Femur (tissue), 1 donor: ENCODE results near the gene SIRT1.
"Not testable (repeated sequence)": the region's sequence is repeated elsewhere in the genome, so short reads cannot be mapped to it uniquely, and the experiment has no call there.

Experiments
- DNase-seq: peaks from one replicate; pipeline ENCODE4 v3.0.0-alpha.2; 2017

Gene SIRT1

DNA sequence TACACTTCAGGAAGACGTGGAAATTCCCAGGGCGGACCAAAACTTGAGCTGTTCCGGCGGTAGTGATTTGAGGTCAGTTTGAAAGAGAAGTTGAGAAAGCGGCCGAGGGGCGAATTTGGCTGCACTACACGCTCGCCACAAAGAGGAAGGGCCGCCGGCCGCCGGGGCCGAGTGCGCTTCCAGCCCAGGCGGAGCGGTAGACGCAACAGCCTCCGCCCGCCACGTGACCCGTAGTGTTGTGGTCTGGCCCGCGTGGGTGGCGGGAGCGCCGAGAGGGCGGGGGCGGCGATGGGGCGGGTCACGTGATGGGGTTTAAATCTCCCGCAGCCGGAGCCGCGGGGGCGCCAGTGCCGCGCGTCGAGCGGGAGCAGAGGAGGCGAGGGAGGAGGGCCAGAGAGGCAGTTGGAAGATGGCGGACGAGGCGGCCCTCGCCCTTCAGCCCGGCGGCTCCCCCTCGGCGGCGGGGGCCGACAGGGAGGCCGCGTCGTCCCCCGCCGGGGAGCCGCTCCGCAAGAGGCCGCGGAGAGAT lies at the start of gene SIRT1:
TSS of gene SIRT1 (plus strand) at position 344 of the 529 bp plus-strand sequence. CDS start at position 410, 66 bp downstream.
- DNase-seq = peak; percentile 97

DNA sequence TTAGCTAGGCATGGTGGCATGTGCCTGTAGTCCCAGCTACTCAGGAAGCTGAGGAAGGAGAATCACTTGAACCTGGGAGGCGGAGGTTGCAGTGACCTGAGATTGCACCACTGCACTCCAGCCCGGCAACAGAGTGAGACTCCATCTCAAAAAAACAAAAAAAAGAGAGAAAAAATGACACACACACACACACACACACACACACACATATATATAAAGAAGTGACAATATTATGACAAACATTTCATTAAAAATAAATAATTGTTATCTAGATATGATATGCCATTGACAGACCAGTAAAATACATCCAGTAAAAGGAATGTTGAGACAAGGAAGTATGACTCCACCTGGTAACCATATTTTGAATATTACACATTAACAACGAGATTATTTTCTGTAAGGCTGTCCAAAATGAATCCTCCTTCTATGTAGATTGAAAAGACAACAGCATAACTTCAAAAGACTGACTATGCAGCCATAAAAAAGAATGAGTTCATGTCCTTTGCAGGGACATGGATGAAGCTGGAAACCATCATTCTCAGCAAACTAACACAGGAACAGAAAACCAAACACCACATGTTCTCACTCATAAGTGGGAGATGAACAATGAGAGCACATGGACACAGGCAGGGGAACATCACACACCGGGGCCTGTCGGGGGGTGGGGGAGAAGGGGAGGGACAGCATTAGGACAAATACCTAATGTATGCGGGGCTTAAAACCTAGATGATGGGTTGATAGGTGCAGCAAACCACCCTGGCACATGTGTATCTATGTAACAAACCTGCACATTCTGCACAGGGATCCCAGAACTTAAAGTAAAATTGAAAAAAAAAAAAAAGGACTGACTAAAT lies 48.7 kb upstream of the SIRT1 start:
- DNase-seq = not testable (repeated sequence)

DNA sequence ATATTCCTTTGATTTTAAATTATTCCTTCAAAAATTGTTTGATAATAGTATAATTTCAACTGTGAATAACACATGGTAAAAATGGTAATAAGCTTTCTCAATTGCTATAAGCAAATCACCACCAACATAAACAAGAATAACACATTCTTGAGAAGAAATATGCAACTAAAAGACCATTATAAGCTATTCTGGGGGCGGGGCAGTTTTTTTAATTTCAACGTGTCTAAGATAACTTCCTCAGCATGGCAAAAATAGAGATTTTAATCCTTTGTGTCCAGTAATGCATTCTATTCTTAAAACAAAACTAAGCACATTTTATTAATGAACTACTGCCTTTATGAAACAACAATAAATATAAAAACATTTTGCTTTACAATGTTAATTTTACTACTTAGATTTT lies 48.0 kb upstream of the SIRT1 start:
- no peak for DNase-seq

DNA sequence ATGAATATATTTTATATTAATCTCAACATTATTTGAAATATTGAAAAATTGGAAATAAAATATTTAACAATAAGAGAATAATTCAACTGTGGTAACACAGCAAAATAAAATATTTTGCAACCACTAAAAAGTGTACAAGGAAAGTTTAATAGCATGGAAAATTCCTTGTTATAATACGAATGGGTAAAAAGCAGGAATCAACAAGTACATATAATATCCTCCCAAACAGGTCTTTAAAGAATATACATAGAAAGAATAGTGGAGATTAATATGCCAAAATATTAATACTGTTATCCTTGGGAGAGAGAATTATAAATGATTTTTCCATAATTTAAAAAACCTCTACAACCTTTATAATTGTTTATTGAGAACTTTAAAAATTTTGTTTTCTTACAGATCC lies 47.5 kb upstream of the SIRT1 start:
- no peak for DNase-seq

GRCh38 chr10:67837541-67838314 lies 46.7 kb upstream of the SIRT1 start, which contains the start of gene DNAJC12:
DNAJC12 (minus strand) TSS chr10:67838188; CDS start chr10:67838011, 177 bp downstream.
- no peak for DNase-seq

DNA sequence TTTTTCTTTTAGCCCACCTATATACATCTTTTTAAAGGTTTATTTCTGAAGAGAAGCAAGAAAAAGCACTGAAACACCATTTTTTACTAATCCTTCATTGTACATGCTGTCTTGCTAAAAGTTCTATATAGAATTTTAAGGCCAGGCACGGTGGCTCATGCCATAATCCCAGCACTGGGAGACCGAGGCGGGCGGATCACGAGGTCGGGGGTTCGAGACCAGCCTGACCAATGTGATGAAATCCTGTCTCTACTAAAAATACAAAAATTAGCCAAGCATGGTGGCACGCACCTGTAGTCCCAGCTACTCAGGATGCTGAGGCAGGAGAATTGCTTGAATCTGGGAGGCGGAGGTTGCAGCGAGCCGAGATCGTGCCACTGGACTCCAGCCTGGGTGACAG lies 44.9 kb upstream of the SIRT1 start:
- DNase-seq = not testable (repeated sequence)

- no peak for DNase-seq
These were observed 44.5 kb upstream of the SIRT1 start for GRCh38 chr10:67839951-67840350.

DNA sequence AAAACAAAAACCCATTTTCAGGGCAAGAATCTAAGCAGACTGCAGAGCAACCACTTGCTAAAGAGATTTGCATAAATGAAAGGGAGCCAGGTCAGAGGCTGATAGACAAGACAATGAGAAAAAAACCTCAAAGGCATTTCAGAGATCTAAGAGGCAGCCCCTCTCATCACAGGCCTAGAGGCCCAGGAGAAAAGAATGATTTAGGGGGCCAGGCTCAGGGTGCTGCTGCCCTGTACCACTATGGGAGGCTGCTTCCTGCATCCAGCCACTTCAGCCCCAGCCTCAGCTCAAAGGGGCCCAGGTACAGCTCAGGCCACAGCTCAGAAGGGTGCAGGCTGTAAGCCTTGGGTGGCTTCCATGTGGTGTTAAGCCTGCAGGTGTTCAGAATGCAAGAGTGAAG lies 42.7 kb upstream of the SIRT1 start:
- no peak for DNase-seq

- no peak for DNase-seq
These were observed 41.2 kb upstream of the SIRT1 start for GRCh38 chr10:67843284-67843683.

DNA sequence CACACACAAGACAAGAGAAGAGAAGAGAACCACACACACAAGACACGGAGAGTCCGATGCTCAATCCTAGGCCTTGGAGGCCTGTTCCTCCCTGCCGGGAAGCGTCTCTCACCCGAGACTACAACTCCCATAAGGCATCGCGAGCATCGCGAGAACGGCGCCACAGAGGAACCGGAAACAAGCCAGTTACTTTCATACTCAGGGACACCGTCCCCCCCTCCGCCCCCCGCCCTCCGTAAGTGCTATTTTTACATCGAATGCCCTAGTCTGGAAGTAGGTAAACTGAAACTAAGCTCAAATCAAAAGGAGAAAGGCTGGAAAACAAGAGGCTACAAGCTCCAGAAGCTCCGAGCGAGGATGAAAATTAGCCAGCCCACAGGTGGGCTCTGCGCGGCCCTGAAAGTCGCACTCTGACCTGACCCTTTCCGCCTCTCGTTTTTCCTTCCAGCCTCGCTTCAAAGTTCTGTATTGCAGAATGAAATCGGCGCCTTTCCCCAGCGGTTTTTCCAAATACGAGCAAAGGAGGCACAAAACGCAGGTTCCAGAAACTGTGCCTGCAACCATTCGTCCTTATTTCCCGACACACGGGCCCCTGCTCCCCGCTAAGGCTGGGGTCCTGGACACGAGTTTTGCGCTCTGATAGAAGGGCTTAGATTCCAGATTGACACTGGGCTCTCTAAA lies 35.0 kb upstream of the SIRT1 start:
- DNase-seq = peak; percentile 97

DNA sequence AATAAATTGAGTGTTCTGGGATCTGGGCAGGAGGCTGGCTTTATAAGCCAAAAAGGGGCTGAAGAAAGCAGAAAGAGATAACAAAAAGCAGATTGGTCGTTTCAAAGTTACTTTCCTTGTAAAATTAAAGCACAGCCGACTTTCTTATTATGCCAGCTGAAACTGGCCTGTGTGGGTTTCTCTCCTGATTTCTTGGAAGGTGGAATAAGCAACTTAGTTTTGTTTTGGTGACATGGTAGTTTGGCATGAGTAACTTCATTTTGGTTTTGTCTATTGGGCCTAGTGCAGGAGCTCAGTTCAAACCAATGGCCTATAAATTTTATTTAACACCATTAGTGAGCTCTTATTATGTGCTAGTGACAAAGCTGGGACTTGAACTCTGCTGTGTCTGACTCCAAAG lies 33.3 kb upstream of the SIRT1 start:
- DNase-seq = no peak

- DNase-seq = no peak
These were observed 31.7 kb upstream of the SIRT1 start for GRCh38 chr10:67852761-67853160.

DNA sequence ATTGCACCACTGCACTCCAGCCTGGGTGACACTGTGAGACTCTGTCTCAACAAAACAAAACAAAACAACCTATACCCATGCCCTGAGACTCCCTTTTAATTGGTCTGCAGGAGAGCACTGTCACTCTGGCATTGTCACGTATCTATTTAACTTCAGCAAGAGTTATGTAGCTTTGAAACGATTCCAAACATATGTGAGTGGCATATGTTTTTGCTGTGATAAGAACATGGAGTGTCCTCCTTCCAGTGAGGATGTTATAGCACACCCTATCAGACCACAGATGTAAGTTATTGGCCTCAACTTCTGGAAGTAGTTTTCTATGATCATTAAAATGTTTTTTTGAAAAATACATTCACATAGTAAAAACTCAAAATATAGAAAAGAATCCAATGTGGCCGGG lies 30.9 kb upstream of the SIRT1 start:
- no peak for DNase-seq

- DNase-seq = no peak
These were observed 25.5 kb upstream of the SIRT1 start for GRCh38 chr10:67858971-67859370.

- DNase-seq = no peak
These were observed 22.6 kb upstream of the SIRT1 start for GRCh38 chr10:67861750-67862432.

DNA sequence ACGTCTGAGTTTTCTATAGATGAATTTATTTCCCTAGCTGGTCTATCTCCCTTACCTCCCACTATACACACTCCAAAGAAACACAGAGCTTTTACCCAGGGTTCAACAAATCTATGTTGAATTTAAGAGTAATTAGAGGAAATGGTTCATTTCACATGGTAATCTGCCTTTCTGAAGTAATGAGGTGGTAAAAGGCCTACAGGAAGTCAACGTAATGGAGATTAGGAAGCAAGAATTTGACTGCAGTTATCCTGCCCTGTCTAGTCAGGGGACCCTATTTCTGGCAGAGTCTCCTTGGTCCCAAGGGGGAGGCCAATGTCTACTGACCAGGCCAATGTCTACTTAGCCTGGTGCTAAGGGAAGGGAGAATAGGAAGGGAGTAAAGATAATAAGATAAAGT lies 21.4 kb upstream of the SIRT1 start:
- no peak for DNase-seq

DNA sequence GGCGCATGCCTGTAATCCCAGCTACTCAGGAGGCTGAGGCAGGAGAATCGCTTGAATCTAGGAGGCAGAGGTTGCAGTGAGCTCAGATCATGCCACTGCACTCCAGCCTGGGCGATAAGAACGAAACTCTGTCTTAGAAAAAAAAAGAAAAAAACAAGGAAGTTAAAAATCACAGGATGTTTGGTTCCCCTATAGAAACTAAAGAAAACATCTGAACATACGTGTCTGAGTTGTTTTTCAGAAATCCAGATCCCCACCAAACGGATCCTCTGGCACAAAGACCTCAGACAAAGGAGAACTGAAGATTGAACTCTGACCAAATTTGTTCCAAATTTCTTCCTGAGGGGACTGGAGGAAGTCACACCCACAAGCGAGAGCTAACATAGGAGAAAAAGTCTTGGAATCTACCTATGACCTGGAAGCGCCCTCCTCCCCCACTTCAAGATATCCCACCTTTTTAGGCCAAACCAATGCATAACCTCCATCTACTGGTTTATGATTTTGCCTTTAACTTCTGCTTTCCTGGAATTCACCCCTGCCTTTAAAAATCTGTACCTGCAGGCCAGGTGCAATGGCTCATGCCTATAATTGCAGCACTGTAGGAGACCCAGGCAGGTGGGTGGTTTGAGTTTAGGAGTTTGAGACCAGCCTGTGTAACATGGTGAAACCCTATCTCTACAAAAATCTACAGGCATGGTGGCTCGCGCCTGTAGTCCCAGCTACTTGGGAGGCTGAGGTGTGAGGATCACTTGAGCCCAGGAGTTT lies 19.7 kb upstream of the SIRT1 start:
- no peak for DNase-seq

DNA sequence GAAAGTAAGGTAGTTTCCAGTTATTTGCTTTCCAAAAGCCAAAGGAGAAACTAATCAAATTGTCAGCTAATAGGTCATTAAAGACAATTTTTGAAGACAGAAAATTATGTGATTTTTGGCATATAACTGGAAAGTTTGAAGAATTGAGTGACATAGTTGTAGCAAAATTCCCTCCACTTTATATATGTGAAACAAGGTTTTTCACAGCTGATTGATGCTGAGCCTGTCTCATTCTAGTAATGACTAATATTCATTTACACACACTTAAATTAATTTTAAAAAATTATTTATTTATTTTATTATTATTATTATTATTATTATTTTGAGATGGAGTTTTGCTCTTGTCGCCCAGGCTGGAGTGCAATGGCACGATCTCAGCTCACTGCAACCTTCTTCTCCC lies 16.3 kb upstream of the SIRT1 start:
- no peak for DNase-seq

DNA sequence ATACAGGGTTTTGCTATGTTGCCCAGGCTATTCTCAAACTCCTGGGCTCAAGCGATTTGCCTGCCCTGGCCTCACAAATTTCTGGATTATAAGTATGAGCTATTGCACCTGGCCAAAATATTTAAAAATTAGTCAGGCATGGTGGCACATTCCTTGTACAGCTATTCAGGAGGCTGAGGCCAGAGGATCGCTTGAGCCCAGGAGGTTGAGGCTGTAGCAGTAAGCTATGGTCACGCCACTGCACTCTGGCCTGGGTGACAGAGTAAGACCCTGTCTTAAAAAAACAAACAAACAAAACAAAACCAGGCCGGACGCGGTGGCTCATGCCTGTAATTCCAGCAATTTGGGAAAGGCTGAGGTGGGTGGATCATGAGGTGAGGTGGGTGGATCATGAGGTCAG lies 14.5 kb upstream of the SIRT1 start:
- DNase-seq = no peak

DNA sequence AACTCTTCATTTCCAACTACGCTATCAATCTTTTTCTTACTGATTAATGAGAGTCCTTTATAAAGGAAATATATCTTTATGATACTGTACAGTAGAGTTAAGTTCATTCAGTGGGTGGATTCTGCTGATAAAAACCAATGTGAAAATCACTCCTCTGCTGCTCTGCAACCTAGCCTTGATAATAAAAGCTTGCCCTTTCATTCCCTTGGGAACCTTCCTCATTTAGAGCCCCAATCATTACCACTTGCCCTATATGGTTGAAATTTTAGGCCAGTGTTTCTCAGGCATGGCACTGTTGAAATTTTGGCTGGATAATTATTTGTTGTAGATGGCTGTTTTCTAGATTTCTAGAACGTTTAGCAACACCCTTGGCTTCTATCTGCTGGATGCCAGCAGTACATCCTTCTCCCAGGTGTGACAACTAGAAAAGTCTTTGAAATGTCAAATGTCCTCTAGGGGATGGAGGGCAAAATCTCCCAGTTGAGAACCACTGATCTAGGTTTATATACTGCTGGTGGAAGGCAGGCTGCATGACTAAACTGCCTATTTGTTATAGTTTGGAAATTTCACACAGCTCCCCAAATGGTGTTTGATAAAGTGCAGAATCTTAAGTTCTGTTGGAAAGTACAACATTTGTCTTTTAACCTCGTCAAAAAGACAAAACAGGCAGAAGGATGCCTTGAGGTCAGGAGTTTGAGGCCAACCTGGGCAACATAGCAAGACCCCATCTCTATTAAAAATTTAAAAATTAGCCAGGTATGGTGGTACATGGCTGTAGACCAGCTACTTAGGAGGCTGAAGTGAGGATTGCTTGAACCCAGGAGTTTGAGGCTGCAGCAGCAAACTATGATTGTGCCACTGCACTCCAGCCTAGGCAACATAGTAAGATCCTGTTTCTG lies 8.9 kb upstream of the SIRT1 start:
- no peak for DNase-seq

DNA sequence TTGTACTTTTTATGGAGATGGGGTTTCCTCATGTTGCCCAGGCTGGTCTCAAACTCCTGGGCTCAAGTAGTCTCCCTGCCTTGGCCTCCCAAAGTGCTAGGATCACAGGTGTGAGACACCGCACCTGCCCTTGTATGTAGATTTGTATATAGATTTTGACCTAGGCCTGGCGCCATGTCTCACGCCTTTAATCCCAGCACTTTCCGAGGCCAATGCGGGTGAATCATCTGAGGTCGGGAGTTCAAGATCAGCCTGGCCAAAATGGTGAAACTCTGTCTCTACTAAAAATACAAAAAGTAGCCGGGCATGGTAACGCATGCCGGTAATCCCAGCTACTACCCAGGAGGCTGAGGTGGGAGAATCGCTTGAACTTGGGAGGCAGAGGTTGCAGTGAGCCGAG lies 7.0 kb upstream of the SIRT1 start:
- DNase-seq = not testable (repeated sequence)
